Erythroblast (primary cell): ENCODE data around the gene MMP19.

Experiments used
- GATA1 ChIP-seq: IDR thresholded peaks from 2 replicates; pipeline ENCODE4 v1.6.1; 2011; ENCODE audit warnings: low read depth, mild to moderate bottlenecking, control low read depth, low read length, moderate library complexity
- POLR2A ChIP-seq: IDR thresholded peaks from 2 replicates; pipeline ENCODE4 v1.6.1; 2011; ENCODE audit warnings: mild to moderate bottlenecking, low read length

DNA sequence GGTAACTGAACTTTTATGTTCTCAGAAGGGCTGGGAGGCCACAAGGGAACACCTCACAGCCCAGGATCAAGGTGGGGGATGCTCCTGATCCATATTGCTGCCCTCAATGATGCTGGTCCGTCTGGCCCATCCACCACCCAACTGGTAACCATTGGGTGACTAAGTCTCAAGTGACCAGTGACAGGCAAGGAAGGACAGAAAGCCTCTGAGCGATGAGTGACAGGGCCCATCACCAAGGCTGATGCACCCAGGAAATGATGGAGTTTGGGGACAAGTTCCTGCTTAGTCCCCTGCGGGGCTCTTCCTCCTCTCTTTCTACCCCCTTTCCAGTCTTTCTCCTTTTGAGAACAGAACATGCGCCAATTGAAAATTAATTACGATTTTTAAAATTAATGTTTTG lies 2.6 kb upstream of the MMP19 start:
- TF ChIP-seq POLR2A (no peak), GATA1 (no peak)
